Measurements from ENCODE around the gene SMYD3. TPM values are rescaled to one million over a fixed set of nuclear protein-coding genes. Genes with fewer than 3 reads are reported as not detected.

Gene SMYD3
- total RNA-seq, 8 experiments from 2014 or later, result 8.8 to 39.7 (median 29.1) TPM

GRCh38 chr1:246215510-246215903 lies 291.6 kb downstream of the SMYD3 start:
- peak in 1 of 8 experiments; percentile 16 for ATAC-seq (replicated peaks in 6 of 8)

GRCh38 chr1:246214708-246215509 lies 292.2 kb downstream of the SMYD3 start:
- in situ Hi-C loops (cut with MboI; ENCODE audit: low pct_unique_long_range_greater_than_20kb in 2 of 9, low sequenced_read_pairs in 9 of 9, unreplicated experiment in 9 of 9), result no loop called here
- WGBS, 10 experiments, result 3 to 100% (median 81%) methylated on average over 2 to 9 of the region's 9 CpGs
- H3K4me3 ChIP-seq, result no peak overlapping the region
- no peak overlapping the region for H3K27ac ChIP-seq
- peak; percentile 51 to 99 (median 74) for ATAC-seq (replicated peaks in 6 of 8)
- peaks cover 23 to 49% of the 10 kb centered on the region in 2 donors for H3K4me1 ChIP-seq (replicated peaks in 1 of 2)

More at GRCh38 chr1:246215510-246215903, 291.6 kb downstream of the SMYD3 start:
- H3K4me1 ChIP-seq (replicated peaks in 1 of 2), result peaks cover 25 to 45% of the 10 kb centered on the region in 2 donors
- no peak overlapping the region for H3K27ac ChIP-seq
- WGBS, 10 experiments, result 51 to 100% (median 76%) methylated on average over 1 to 4 of the region's 4 CpGs; no CpG with 5 or more reads in 1 of the 10 experiments
- in situ Hi-C loops (cut with MboI; ENCODE audit: low pct_unique_long_range_greater_than_20kb in 2 of 9, low sequenced_read_pairs in 9 of 9, unreplicated experiment in 9 of 9), result no loop called here
- no peak overlapping the region for H3K4me3 ChIP-seq

GRCh38 chr1:246213947-246214346 lies 293.1 kb downstream of the SMYD3 start:
- WGBS, 10 experiments, result 91 to 100% (median 100%) methylated on average over 1 of the region's 1 CpG; no CpG with 5 or more reads in 3 of the 10 experiments
- Histone ChIP-seq H3K4me3 (no peak overlapping the region), H3K27ac (no peak overlapping the region), H3K4me1 (replicated peaks in 1 of 2) (peaks cover 13 to 49% of the 10 kb centered on the region in 2 donors)
- no peak for ATAC-seq (replicated peaks in 6 of 8)
- in situ Hi-C loops (cut with MboI; ENCODE audit: low pct_unique_long_range_greater_than_20kb in 2 of 9, low sequenced_read_pairs in 9 of 9, unreplicated experiment in 9 of 9), result no loop called here

GRCh38 chr1:246213502-246213901 lies 293.6 kb downstream of the SMYD3 start:
- 67 to 100% (median 98%) methylated on average over 1 to 3 of the region's 3 CpGs; no CpG with 5 or more reads in 2 of the 10 experiments for WGBS, 10 experiments
- in situ Hi-C loops (cut with MboI; ENCODE audit: low pct_unique_long_range_greater_than_20kb in 2 of 9, low sequenced_read_pairs in 9 of 9, unreplicated experiment in 9 of 9), result no loop called here
- Histone ChIP-seq H3K4me1 (replicated peaks in 1 of 2) (peaks cover 9 to 52% of the 10 kb centered on the region in 2 donors), H3K27ac (no peak overlapping the region), H3K4me3 (no peak overlapping the region)
- ATAC-seq (replicated peaks in 6 of 8), result no peak

GRCh38 chr1:246213036-246213435 lies 294.0 kb downstream of the SMYD3 start:
- Histone ChIP-seq H3K4me1 (replicated peaks in 1 of 2) (peaks cover 8 to 56% of the 10 kb centered on the region in 2 donors), H3K27ac (no peak overlapping the region), H3K4me3 (no peak overlapping the region)
- no peak for ATAC-seq (replicated peaks in 6 of 8)
- 58 to 100% (median 92%) methylated on average over 2 to 3 of the region's 3 CpGs; no CpG with 5 or more reads in 2 of the 10 experiments for WGBS, 10 experiments
- in situ Hi-C loops (cut with MboI; ENCODE audit: low pct_unique_long_range_greater_than_20kb in 2 of 9, low sequenced_read_pairs in 9 of 9, unreplicated experiment in 9 of 9), result no loop called here

GRCh38 chr1:246212013-246212412 lies 295.1 kb downstream of the SMYD3 start:
- H3K4me3 ChIP-seq, result no peak overlapping the region
- H3K4me1 ChIP-seq (replicated peaks in 1 of 2), result peaks cover 8 to 67% of the 10 kb centered on the region in 2 donors
- H3K27ac ChIP-seq, result no peak overlapping the region
- ATAC-seq (replicated peaks in 6 of 8), result no peak
- 88 to 100% (median 100%) methylated on average over 2 of the region's 2 CpGs for WGBS, 10 experiments
- in situ Hi-C loops (cut with MboI; ENCODE audit: low pct_unique_long_range_greater_than_20kb in 2 of 9, low sequenced_read_pairs in 9 of 9, unreplicated experiment in 9 of 9), result no loop called here

GRCh38 chr1:246210756-246211155 lies 296.3 kb downstream of the SMYD3 start:
- Histone ChIP-seq H3K4me3 (peak overlapping the region in 1 of 5 donors; percentile 6), H3K4me1 (replicated peaks in 1 of 2) (peaks cover 8 to 69% of the 10 kb centered on the region in 2 donors), H3K27ac (peak overlapping the region; percentile 33 to 54)
- in situ Hi-C loops (cut with MboI; ENCODE audit: low pct_unique_long_range_greater_than_20kb in 2 of 9, low sequenced_read_pairs in 9 of 9, unreplicated experiment in 9 of 9), result no loop called here
- 24 to 88% (median 47%) methylated on average over 3 to 10 of the region's 10 CpGs; no CpG with 5 or more reads in 1 of the 10 experiments for WGBS, 10 experiments
- peak in 5 of 8 experiments; percentile 80 to 88 (median 84) for ATAC-seq (replicated peaks in 6 of 8)

- peak in 3 of 8 experiments; percentile 20 to 49 (median 22) for ATAC-seq (replicated peaks in 6 of 8)
- in situ Hi-C loops (cut with MboI; ENCODE audit: low pct_unique_long_range_greater_than_20kb in 2 of 9, low sequenced_read_pairs in 9 of 9, unreplicated experiment in 9 of 9), result no loop called here
- Histone ChIP-seq H3K4me1 (replicated peaks in 1 of 2) (peaks cover 8 to 56% of the 10 kb centered on the region in 2 donors), H3K27ac (no peak overlapping the region), H3K4me3 (no peak overlapping the region)
- 46 to 92% (median 80%) methylated on average over 2 of the region's 2 CpGs; no CpG with 5 or more reads in 2 of the 10 experiments for WGBS, 10 experiments
Measured at GRCh38 chr1:246208105-246208504, 299.0 kb downstream of the SMYD3 start.

GRCh38 chr1:246203180-246203579 lies 303.9 kb downstream of the SMYD3 start:
- no peak for ATAC-seq (replicated peaks in 6 of 8)
- in situ Hi-C loops (cut with MboI; ENCODE audit: low pct_unique_long_range_greater_than_20kb in 2 of 9, low sequenced_read_pairs in 9 of 9, unreplicated experiment in 9 of 9), result no loop called here
- Histone ChIP-seq H3K4me1 (replicated peaks in 1 of 2) (peaks cover 5 to 30% of the 10 kb centered on the region in 2 donors), H3K4me3 (no peak overlapping the region), H3K27ac (no peak overlapping the region)
- WGBS, 10 experiments, result 83 to 100% (median 98%) methylated on average over 1 to 6 of the region's 6 CpGs; no CpG with 5 or more reads in 3 of the 10 experiments

GRCh38 chr1:246200738-246201137 lies 306.3 kb downstream of the SMYD3 start:
- H3K27ac ChIP-seq, result no peak overlapping the region
- 80 to 100% (median 94%) methylated on average over 1 to 4 of the region's 4 CpGs; no CpG with 5 or more reads in 1 of the 10 experiments for WGBS, 10 experiments
- no peak for ATAC-seq (replicated peaks in 6 of 8)
- H3K4me3 ChIP-seq, result no peak overlapping the region
- peaks cover 13 to 33% of the 10 kb centered on the region in 2 donors for H3K4me1 ChIP-seq (replicated peaks in 1 of 2)
- in situ Hi-C loops (cut with MboI; ENCODE audit: low pct_unique_long_range_greater_than_20kb in 2 of 9, low sequenced_read_pairs in 9 of 9, unreplicated experiment in 9 of 9), result no loop called here

- 84 to 99% (median 93%) methylated on average over 4 to 15 of the region's 15 CpGs; no CpG with 5 or more reads in 1 of the 10 experiments for WGBS, 10 experiments
- ATAC-seq (replicated peaks in 6 of 8), result no peak
- Histone ChIP-seq H3K4me3 (no peak overlapping the region), H3K4me1 (replicated peaks in 1 of 2) (peaks cover 18 to 38% of the 10 kb centered on the region in 2 donors), H3K27ac (no peak overlapping the region)
- in situ Hi-C loops (cut with MboI; ENCODE audit: low pct_unique_long_range_greater_than_20kb in 2 of 9, low sequenced_read_pairs in 9 of 9, unreplicated experiment in 9 of 9), result no loop called here
Measured at GRCh38 chr1:246200225-246200624, 306.9 kb downstream of the SMYD3 start.

GRCh38 chr1:246199086-246199645 lies 307.9 kb downstream of the SMYD3 start:
- 23 to 100% (median 67%) methylated on average over 1 to 4 of the region's 4 CpGs; no CpG with 5 or more reads in 1 of the 10 experiments for WGBS, 10 experiments
- peaks cover 18 to 39% of the 10 kb centered on the region in 2 donors for H3K4me1 ChIP-seq (replicated peaks in 1 of 2)
- in situ Hi-C loops (cut with MboI; ENCODE audit: low pct_unique_long_range_greater_than_20kb in 2 of 9, low sequenced_read_pairs in 9 of 9, unreplicated experiment in 9 of 9), result no loop called here
- H3K4me3 ChIP-seq, result no peak overlapping the region
- peak overlapping the region; percentile 43 to 53 for H3K27ac ChIP-seq
- peak; percentile 77 to 99 (median 92) for ATAC-seq (replicated peaks in 6 of 8)
